D721Med (cell line): ENCODE data around the gene PACRG.

ENCODE experiments used
- DNase-seq: peaks from one replicate; pipeline ENCODE4 v3.0.0; 2011; ENCODE audit warnings: low spot score; ENCODE audit not compliant: insufficient read length
- FAIRE-seq: peaks from 2 replicates; lab custom pipeline; 2011; peaks lifted over from hg19 to GRCh38; lab: Jason Lieb, UNC
- TF ChIP-seq, protein P1 (sequence below): IDR thresholded peaks from 2 replicates; pipeline ENCODE4 v1.5.1; 2012; ENCODE audit warnings: mild to moderate bottlenecking, control low read depth; ENCODE audit not compliant: insufficient read depth; ENCODE audit errors: missing control alignments

The PACRG gene

GRCh38 chr6:163136681-163137397, 409.1 kb downstream of the PACRG start:
- FAIRE-seq (no peak), DNase-seq (no peak)
- TF ChIP-seq, protein P1, sequence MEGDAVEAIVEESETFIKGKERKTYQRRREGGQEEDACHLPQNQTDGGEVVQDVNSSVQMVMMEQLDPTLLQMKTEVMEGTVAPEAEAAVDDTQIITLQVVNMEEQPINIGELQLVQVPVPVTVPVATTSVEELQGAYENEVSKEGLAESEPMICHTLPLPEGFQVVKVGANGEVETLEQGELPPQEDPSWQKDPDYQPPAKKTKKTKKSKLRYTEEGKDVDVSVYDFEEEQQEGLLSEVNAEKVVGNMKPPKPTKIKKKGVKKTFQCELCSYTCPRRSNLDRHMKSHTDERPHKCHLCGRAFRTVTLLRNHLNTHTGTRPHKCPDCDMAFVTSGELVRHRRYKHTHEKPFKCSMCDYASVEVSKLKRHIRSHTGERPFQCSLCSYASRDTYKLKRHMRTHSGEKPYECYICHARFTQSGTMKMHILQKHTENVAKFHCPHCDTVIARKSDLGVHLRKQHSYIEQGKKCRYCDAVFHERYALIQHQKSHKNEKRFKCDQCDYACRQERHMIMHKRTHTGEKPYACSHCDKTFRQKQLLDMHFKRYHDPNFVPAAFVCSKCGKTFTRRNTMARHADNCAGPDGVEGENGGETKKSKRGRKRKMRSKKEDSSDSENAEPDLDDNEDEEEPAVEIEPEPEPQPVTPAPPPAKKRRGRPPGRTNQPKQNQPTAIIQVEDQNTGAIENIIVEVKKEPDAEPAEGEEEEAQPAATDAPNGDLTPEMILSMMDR: no peak

GRCh38 chr6:163137398-163137881, 409.7 kb downstream of the PACRG start:
- TF ChIP-seq, protein P1: no peak
- FAIRE-seq (no peak), DNase-seq (no peak)

DNA sequence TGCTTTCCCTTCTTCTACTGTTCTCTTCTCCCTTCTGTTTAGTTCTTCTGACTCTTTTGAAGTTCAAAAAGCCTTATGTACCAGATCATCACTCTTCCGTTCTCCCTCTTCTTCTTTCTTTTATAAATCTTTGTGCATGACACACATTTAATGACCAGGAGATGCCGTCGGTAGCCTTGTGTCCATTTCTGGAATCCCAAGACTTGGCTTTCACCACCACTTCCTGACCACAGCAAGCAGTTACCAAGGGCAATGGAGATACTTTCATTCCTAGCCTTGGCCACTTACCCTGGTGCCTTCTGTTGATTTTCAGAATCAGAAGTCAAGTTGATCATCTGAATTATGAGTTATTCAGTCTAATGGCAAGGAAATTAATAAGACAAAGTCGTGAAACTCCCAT, 418.3 kb downstream of the PACRG start:
- FAIRE-seq: no peak

DNA sequence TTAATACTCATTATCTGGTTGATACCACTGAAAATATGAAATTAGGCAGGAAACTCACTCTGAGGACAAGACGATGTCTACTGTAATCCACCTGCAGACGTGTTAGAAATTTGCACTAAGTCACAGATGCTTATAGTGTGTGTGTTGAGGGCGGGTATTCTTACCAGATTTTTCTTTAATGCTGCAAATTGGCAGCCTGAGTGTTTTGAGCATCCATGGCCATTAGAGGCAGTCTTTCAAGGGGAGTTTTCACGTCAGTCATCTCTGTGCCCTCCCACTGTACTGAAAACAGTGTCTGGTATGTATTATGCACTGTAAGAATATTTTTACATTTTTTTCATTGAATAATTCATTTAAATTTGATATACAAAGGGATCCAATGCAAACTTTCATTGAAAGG, 420.2 kb downstream of the PACRG start:
- DNase-seq (no peak), FAIRE-seq (no peak)
- TF ChIP-seq, protein P1: no peak

More for the DNA sequence above, 418.3 kb downstream of the PACRG start:
- no peak for DNase-seq
- TF ChIP-seq, protein P1: no peak

DNA sequence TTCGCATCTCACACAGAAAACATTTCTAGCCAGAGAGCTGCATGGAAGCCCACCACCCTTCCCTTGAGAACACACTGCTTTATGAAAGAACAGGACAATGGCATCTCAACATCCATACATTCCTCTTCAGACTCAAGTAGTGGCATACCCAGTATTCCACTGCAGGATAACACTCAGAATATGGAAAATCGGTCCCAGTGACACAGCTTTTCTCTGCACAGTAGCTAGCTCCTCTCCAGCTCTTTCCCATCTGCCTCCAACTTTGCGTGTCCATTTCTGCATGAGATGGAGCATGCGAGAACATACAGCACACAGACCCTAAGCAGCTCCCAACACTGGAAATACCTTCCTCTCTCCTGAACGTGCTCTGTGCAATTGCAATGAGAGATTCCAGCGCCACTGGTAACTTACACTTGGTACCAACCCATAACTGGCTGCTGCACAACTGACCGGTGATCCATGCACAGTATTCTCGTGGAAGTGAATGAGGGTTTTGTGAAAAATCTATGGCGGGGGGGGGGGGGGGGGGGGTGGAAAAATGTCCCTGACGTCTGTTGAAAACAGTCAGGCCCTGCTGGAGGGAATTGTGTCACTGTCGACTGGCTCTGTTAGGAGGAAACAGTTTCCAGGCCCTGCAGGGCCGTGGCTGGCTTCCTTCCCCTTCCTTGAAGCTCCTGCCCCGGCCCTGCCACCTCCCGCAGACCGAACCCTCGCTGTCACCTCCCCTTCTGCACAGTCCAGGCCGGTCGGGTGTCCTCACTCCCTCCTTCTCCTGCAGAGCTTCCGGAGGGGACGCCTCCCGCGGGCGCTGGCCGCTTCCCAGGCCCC, 420.9 kb downstream of the PACRG start:
- FAIRE-seq: no peak
- no peak for DNase-seq
- TF ChIP-seq, protein P1: no peak

DNA sequence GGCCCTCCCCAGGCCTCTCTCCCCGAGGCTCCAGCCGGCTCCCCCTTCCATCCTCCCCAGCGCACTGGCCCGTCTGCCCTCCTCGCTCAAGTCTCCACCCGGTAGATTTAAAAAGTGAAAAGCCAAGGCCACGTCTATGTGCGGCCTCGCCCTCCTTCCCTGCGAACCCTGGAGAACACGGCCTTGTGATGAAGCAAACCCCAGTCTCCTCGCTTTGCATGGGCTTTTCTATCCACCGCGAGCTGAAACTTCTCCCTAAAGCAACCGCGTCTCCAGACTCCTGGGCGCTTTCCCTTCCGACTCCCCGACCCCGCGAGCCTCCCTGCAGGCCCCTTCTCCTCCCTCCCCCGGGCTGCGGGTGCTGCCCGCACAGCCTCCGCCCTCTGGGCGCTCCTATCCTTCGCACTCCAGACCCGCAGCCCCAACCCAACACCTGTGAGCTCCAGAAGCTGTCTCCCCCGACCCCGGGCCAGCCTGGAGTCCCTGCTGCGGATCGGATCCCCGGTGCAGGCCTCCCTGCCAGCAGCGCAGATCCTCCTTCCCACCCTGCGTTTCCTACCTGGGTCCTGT, 421.6 kb downstream of the PACRG start:
- FAIRE-seq (no peak), DNase-seq (no peak)
- TF ChIP-seq, protein P1: no peak
